GM12878 (cell line): ENCODE data around the gene DCDC1. TPM values are rescaled to one million over a fixed set of nuclear protein-coding genes. Genes with fewer than 3 reads are reported as not detected.

ENCODE experiments used
- ATAC-seq: fragments of 200-7000 bp; cut with Tn5 transposase; 3 replicates; pipeline ENCODE4 v1.9.1; 2020; ENCODE audit warnings: mild to moderate bottlenecking, moderate library complexity
- BruUV-seq: library from RNA; stranded (reverse); fragments of 400-500 nt; replicated peaks from 2 replicates; lab custom pipeline; 2021; lab: Mats Ljungman, UMichigan
- CTCF ChIA-PET: fragments of 300-600 bp; sonication (Branson Sonifier 250); formaldehyde crosslinking; extraction: SDS; loops from one replicate; lab custom pipeline; 2021; ENCODE audit warnings: inconsistent platforms; lab: Yijun Ruan, JAX
- POLR2A ChIA-PET: fragments of 350-600 bp; formaldehyde crosslinking; extraction: SDS; loops from one replicate; lab custom pipeline; 2021; ENCODE audit warnings: inconsistent platforms; lab: Charles Lee
- RAD21 ChIA-PET: fragments of 300-600 bp; sonication (Branson Sonifier 250); formaldehyde crosslinking; loops from one replicate; lab custom pipeline; 2023; ENCODE audit warnings: antibody characterized with exemption; ENCODE audit not compliant: unreplicated experiment; lab: Charles Lee
- SMC1A ChIA-PET: fragments of 300-600 bp; sonication (Branson Sonifier 250); formaldehyde crosslinking; loops from one replicate; lab custom pipeline; 2023; ENCODE audit not compliant: unreplicated experiment, uncharacterized antibody; lab: Charles Lee
- DNase-seq: peaks from one replicate; pipeline ENCODE4 v3.0.0-alpha.2; 2011; ENCODE audit warnings: low read depth, low spot score
- FAIRE-seq: peaks from 3 replicates; lab custom pipeline; 2011; peaks lifted over from hg19 to GRCh38; lab: Jason Lieb, UNC
- H2AFZ ChIP-seq: 2 replicates; pipeline ENCODE4 v1.6.0; 2011; ENCODE audit warnings: low read depth, low read length, control low read depth; ENCODE audit not compliant: control insufficient read depth
- H3K27ac ChIP-seq: 2 replicates; pipeline ENCODE4 v1.5.1; 2011; ENCODE audit warnings: control low read depth; ENCODE audit not compliant: control insufficient read depth, insufficient read depth
- H3K27me3 ChIP-seq, 2 experiments: replicated peaks in 1 of 2; 2 replicates each; pipeline versions ENCODE4 v1.6.0 to v1.6.1; 2011; ENCODE audit warnings: low read length in 1 of 2; ENCODE audit not compliant: control insufficient read depth in 2 of 2, insufficient read depth in 2 of 2
- H3K36me3 ChIP-seq, 2 experiments: 2 replicates each; pipeline ENCODE4 v1.5.1; 2011; ENCODE audit warnings: low read length in 1 of 2; ENCODE audit not compliant: control insufficient read depth in 2 of 2, insufficient read depth in 2 of 2
- H3K4me1 ChIP-seq: 2 replicates; pipeline ENCODE4 v1.6.1; 2011; ENCODE audit warnings: mild to moderate bottlenecking, low read length, moderate library complexity, mixed read lengths; ENCODE audit not compliant: control insufficient read depth, insufficient read depth
- H3K4me2 ChIP-seq: 2 replicates; pipeline ENCODE4 v1.6.0; 2011; ENCODE audit warnings: control low read depth; ENCODE audit not compliant: control insufficient read depth, insufficient read depth
- H3K4me3 ChIP-seq: fragments of 200-600 bp; sonication (generic); 2 replicates; pipeline ENCODE4 v1.5.1; 2016
- H3K79me2 ChIP-seq: 2 replicates; pipeline ENCODE4 v1.6.0; 2011; ENCODE audit warnings: low read length; ENCODE audit not compliant: control insufficient read depth, insufficient read depth
- H3K9ac ChIP-seq: 2 replicates; pipeline ENCODE4 v1.8.0; 2011; ENCODE audit warnings: low read length, control low read depth, mixed read lengths; ENCODE audit not compliant: control insufficient read depth, insufficient read depth
- H3K9me3 ChIP-seq: replicated peaks from 3 replicates; pipeline ENCODE4 v1.5.1; 2011; ENCODE audit warnings: mild to moderate bottlenecking, low read length; ENCODE audit not compliant: control insufficient read depth, insufficient read depth
- H4K20me1 ChIP-seq: 2 replicates; pipeline ENCODE4 v1.6.0; 2011; ENCODE audit not compliant: control insufficient read depth, insufficient read depth
- BACH1 ChIP-seq: fragments of 450-650 bp; IDR thresholded peaks from 2 replicates; pipeline ENCODE4 v1.6.1; 2017; ENCODE audit warnings: mild to moderate bottlenecking, borderline replicate concordance
- CHD1 ChIP-seq: IDR thresholded peaks from 2 replicates; pipeline ENCODE4 v1.6.1; 2012; ENCODE audit warnings: low read depth, low read length, improper control_type of control experiment
- EP300 ChIP-seq, 2 experiments: fragments of 150-350 bp in 1 of 2; IDR thresholded peaks; 2 replicates each; pipeline ENCODE4 v1.6.1; 2011 to 2012; ENCODE audit warnings: low read depth in 2 of 2, low read length in 2 of 2, borderline replicate concordance in 1 of 2, improper control_type of control experiment in 1 of 2, inconsistent platforms in 1 of 2; ENCODE audit not compliant: control insufficient read depth in 1 of 2
- ESRRA ChIP-seq: IDR thresholded peaks from 2 replicates; pipeline ENCODE4 v1.6.1; 2012; ENCODE audit warnings: mild to moderate bottlenecking, low read length, improper control_type of control experiment
- FOXK2 ChIP-seq: fragments of 450-650 bp; IDR thresholded peaks from 2 replicates; pipeline ENCODE4 v1.6.1; 2017; ENCODE audit warnings: mild to moderate bottlenecking, moderate library complexity
- IKZF1 ChIP-seq: fragments of 450-650 bp; conservative IDR thresholded peaks from 2 replicates; pipeline ENCODE4 v1.6.1; 2017; ENCODE audit warnings: antibody characterized with exemption, mild to moderate bottlenecking
- LARP7 ChIP-seq: fragments of 450-650 bp; IDR thresholded peaks from 2 replicates; pipeline ENCODE4 v1.6.1; 2017; ENCODE audit warnings: mild to moderate bottlenecking
- NFXL1 ChIP-seq: fragments of 450-650 bp; IDR thresholded peaks from 2 replicates; pipeline ENCODE4 v1.6.1; 2017; ENCODE audit warnings: antibody characterized with exemption, mild to moderate bottlenecking, borderline replicate concordance
- PAX8 ChIP-seq: fragments of 450-650 bp; IDR thresholded peaks from 2 replicates; pipeline ENCODE4 v1.6.1; 2017; ENCODE audit warnings: mild to moderate bottlenecking, moderate library complexity
- POLR2AphosphoS2 ChIP-seq: IDR thresholded peaks from 2 replicates; pipeline ENCODE4 v1.6.1; 2011; ENCODE audit warnings: low read depth, mild to moderate bottlenecking, low read length, improper control_type of control experiment, moderate library complexity
- PRDM15 ChIP-seq: fragments of 450-650 bp; formaldehyde crosslinking; IDR thresholded peaks from 2 replicates; pipeline ENCODE4 v1.4.0; 2020; ENCODE audit warnings: mild to moderate bottlenecking, moderate library complexity
- RB1 ChIP-seq: fragments of 450-650 bp; formaldehyde crosslinking; IDR thresholded peaks from 2 replicates; pipeline ENCODE4 v1.6.1; 2017; ENCODE audit warnings: mild to moderate bottlenecking, borderline replicate concordance
- RFX5 ChIP-seq: IDR thresholded peaks from 2 replicates; pipeline ENCODE4 v1.6.1; 2011; ENCODE audit warnings: low read depth, low read length, improper control_type of control experiment
- SPI1 ChIP-seq: IDR thresholded peaks from 2 replicates; pipeline ENCODE4 v1.6.1; 2011; ENCODE audit warnings: low read depth, mild to moderate bottlenecking, low read length, moderate library complexity, borderline replicate concordance; ENCODE audit not compliant: insufficient read depth
- SREBF1 ChIP-seq: IDR thresholded peaks from 2 replicates; pipeline ENCODE4 v1.6.1; 2012; ENCODE audit warnings: mild to moderate bottlenecking, low read length
- TCF7 ChIP-seq: IDR thresholded peaks from 2 replicates; pipeline ENCODE4 v1.6.1; 2014; ENCODE audit warnings: antibody characterized with exemption, borderline replicate concordance
- ZBTB33 ChIP-seq: fragments of 450-650 bp; IDR thresholded peaks from 2 replicates; pipeline ENCODE4 v1.6.1; 2017; ENCODE audit warnings: mild to moderate bottlenecking
- WGBS: methylation state at CpG from one replicate; pipeline ENCODE4 v1.1.6; 2016; ENCODE audit warnings: low lambda C conversion rate; ENCODE audit not compliant: insufficient replicate concordance, insufficient coverage; ENCODE audit errors: missing lambda C conversion rate; 5-methylcytosine and 5-hydroxymethylcytosine counted together
- in situ Hi-C: fragments of 300-500 bp; cut with MboI; formaldehyde crosslinking; loops from 9 replicates; pipeline ENCODE4 v1.14.3; 2018; ENCODE audit warnings: mixed read lengths
- intact Hi-C: fragments of 100-400 bp; cut with micrococcal nuclease; formaldehyde crosslinking; loops from one replicate; pipeline ENCODE4 v1.14.2; 2022; ENCODE audit not compliant: unreplicated experiment
- polyA plus RNA-seq, 11 experiments: library from polyadenylated mRNA; depleted of rRNA in 4 of 11; unstranded in 6 of 11; stranded (reverse) in 5 of 11; fragments of >200 nt; fragmentation: Nextera tagmentation in 4 of 11; fragmentation: Illumina TruSeq in 1 of 11; extraction: Ambion mirVana in 4 of 11; extraction: Trizol in 1 of 11; gene quantifications; 1 replicate in 1 of 11; 2 replicates in 10 of 11; pipeline versions ENCODE4 v1.2.1 to v1.2.3, GENCODE V29; 2011 to 2016; ENCODE audit warnings: inconsistent platforms in 2 of 11, missing spikeins in 2 of 11, low read depth in 1 of 11
- total RNA-seq, 4 experiments: library from RNA; depleted of rRNA in 3 of 4; stranded (reverse); fragments of >200 nt in 3 of 4; fragmentation: Illumina TruSeq in 1 of 4; extraction: Trizol in 1 of 4; gene quantifications; 2 replicates each; pipeline versions ENCODE4 v1.2.1 to v1.2.3, GENCODE V29; 2013 to 2021
- TF ChIP-seq, protein P1 (sequence below): IDR thresholded peaks from 2 replicates; pipeline ENCODE4 v1.6.1; 2011; ENCODE audit warnings: borderline replicate concordance, low read depth, mild to moderate bottlenecking, moderate library complexity, mixed read lengths, low read length; ENCODE audit not compliant: insufficient read depth; ENCODE audit errors: extremely low read length
- TF ChIP-seq, protein P2 (sequence below): IDR thresholded peaks from 2 replicates; pipeline ENCODE4 v1.6.1; 2011; ENCODE audit warnings: mild to moderate bottlenecking, low read depth, low read length, moderate library complexity; ENCODE audit not compliant: insufficient replicate concordance

DCDC1 gene
- total and polyA plus RNA-seq, 10 of the 15 experiments (the other 5 are each of a cell fraction or from before 2014, with no cell fraction given) = not detected

GRCh38 chr11:31150011-31150410, 219.5 kb downstream of the DCDC1 start:
- H3K9ac ChIP-seq = no peak overlapping the region
- TF ChIP-seq TCF7 (no peak), PAX8 (no peak), IKZF1 (no peak), PRDM15 (CRISPR knock-in tag) (no peak), EP300 (IDR thresholded peaks at IDR 0.05; ENCODE audit: borderline replicate concordance in 1 of 2, control insufficient read depth in 1 of 2, low read depth in 2 of 2, low read length in 2 of 2) (no peak), ESRRA (no peak), SPI1 (no peak), NFXL1 (no peak), SREBF1 (no peak), FOXK2 (no peak), CHD1 (no peak), RFX5 (no peak), BACH1 (no peak), RB1 (no peak), ZBTB33 (no peak), LARP7 (no peak), POLR2AphosphoS2 (no peak)
- TF ChIP-seq, protein P1, sequence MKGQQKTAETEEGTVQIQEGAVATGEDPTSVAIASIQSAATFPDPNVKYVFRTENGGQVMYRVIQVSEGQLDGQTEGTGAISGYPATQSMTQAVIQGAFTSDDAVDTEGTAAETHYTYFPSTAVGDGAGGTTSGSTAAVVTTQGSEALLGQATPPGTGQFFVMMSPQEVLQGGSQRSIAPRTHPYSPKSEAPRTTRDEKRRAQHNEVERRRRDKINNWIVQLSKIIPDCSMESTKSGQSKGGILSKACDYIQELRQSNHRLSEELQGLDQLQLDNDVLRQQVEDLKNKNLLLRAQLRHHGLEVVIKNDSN = no peak
- TF ChIP-seq, protein P2, sequence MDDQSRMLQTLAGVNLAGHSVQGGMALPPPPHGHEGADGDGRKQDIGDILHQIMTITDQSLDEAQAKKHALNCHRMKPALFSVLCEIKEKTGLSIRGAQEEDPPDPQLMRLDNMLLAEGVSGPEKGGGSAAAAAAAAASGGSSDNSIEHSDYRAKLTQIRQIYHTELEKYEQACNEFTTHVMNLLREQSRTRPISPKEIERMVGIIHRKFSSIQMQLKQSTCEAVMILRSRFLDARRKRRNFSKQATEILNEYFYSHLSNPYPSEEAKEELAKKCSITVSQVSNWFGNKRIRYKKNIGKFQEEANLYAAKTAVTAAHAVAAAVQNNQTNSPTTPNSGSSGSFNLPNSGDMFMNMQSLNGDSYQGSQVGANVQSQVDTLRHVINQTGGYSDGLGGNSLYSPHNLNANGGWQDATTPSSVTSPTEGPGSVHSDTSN = no peak

More at GRCh38 chr11:31150011-31150410, 219.5 kb downstream of the DCDC1 start:
- DNase-seq = no peak
- H3K27me3 ChIP-seq = no peaks in the 10 kb centered on the region
- H3K27ac ChIP-seq = no peak overlapping the region
- ChIA-PET POLR2A (no interaction called here), CTCF (interaction anchor here (0.6 to 0.8 kb wide), 2 partner anchors 12 to 1436 kb away, joined by 3 read pairs; no protein-coding TSS in a partner anchor), SMC1A (no interaction called here), RAD21 (no interaction called here)
- in situ Hi-C loops = no loop called here
- H3K4me3 ChIP-seq = no peak overlapping the region
- H3K4me1 ChIP-seq = no peaks in the 10 kb centered on the region
- H3K4me2 ChIP-seq = no peak overlapping the region
- H2AFZ ChIP-seq = no peak overlapping the region
- no peaks in the 10 kb centered on the region for H4K20me1 ChIP-seq
- no peaks in the 10 kb centered on the region for H3K9me3 ChIP-seq
- no TSS peak for BruUV-seq
- intact Hi-C loops = no loop called here
- WGBS = 45% methylated on average over 2 of the region's 2 CpGs
- no peak for FAIRE-seq
- ATAC-seq = no peak
- H3K79me2 ChIP-seq = no peaks in the 10 kb centered on the region
- no peaks in the 10 kb centered on the region for H3K36me3 ChIP-seq
